HG03460 (cell line): ENCODE measurements around the gene PSMD4.
"Not testable (repeated sequence)": the region's sequence is repeated elsewhere in the genome, so short reads cannot be mapped to it uniquely, and the experiment has no call there.

ENCODE experiments used
- ATAC-seq: cut with Tn5 transposase; IDR thresholded peaks from one replicate; pipeline ENCODE4 v1.9.1; 2021; ENCODE audit not compliant: unreplicated experiment

Gene PSMD4

DNA sequence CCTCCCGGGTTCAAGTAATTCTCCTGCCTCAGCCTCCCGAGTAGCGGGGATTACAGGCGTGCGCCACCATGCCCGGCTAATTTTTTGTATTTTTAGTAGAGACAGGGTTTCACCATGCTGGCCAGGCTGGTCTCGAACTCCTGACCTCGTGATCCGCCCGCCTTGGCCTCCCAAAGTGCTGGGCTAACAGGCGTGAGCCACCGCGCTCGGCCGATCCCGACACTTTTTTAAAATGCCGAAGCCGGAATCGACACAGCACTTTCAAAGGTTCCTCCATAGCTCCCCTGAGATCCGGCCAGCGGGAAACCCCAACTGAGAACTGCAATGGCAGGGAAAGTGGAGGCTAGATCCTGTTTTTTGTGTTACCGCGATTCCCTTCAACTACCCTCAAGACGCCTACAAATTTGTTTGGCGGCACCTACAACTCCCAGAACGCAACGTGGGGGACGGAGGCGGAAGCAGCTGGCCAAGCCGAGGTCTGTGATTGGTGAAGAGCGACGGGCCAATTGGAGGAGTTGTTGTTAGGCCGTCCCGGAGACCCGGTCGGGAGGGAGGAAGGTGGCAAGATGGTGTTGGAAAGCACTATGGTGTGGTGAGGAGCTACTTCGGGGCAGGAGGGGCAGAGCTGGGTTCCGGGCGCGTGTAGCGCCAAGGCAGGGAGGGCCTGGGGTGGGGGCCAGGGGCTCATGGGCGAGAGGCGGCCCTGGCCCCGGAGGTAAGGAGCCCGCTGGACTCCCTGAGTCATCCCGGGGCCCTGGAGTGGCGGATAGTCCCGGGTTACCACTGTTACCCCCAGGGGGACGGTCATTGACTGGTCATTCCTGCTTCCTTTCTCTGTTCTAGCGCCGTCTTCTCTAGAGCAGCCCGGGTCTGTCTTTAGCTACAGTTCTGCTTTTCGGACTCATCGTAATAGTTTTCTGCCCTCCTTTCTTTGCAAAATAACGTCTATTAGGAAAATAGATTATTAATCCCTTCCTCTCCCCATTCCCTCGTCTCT lies at the start of gene PSMD4:
Gene PSMD4, plus strand, starts transcription at position 518 of the 997 bp plus-strand sequence. Its CDS starts 49 bp downstream, at position 567.
- peak; percentile 92 for ATAC-seq

DNA sequence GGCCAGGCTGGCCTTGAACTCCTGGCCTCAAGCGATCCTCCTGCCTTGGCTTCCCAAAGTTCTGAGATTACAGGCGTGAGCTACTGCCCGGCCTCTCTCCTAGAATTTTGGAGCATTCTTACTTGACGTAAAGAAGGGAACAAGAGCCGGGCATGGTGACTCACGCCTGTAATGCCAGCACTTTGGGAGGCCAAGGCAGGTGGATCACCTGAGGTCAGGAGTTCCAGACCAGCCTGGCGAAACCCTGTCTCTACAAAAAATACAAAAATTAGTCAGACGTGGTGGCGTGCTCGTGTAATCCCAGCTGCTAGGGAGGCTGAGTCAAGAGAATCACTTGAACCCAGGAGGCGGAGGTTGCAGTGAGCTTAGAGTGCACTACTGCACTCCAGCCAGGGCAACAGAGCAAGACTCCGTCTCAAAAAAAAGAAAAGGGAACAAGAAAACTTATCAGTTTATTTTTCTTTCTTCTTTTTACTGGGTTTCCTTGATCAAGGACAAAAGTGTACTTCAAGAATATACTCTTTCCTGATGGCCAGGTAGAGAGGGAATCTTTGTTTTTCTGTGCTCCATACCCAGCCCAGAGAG lies 49.1 kb upstream of the PSMD4 start:
- ATAC-seq: not testable (repeated sequence)

DNA sequence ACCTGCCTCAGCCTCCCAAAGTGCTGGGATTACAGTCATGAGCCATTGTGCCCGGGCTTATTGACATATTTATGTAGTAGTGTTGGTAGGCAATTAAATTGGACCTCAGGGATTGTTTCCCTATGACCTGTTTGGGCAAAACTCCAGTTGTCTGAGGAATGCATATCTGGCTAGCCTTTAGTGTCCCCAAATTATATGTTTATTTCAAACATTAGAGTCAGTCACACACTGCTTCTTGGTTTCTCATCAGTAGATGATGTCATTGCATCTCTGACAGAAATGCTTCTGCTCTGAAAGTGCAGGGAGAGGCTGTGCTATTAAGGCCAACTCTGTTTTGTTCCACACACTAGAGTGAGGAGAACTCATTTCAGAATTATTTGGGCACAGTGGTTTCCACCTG lies 43.7 kb upstream of the PSMD4 start:
- no peak for ATAC-seq

DNA sequence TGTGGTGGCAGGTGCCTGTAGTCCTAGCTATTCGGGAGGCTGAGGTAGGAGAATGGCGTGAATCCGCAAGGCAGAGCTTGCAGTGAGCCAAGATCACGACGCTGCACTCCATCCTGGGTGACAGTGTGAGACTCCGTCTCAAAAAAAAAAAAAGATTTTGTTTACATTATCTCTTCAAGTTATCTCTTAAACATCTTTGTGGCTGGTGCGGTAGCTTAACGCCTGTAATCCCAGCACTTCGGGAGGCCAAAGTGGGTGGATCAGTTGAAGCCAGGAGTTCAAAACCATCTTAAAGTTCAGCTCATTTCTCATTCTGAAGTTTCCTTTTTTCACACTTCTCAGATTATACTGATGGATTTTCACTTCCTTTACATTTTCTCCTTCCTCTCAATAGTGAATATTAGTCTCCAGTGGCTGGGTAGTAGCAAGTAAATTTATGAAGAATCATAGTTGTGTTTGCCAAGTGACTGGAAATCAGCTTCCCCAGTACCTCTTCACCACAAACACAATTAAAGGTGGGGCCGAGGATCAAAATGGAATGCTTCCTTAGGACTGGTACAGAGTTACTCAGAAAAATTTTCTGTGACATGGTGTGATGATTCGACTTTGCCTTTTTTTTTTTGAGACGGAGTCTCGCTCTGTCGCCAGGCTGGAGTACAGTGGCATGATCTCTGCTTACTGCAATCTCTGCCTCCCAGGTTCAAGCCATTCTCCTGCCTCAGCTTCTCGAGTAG lies 42.4 kb upstream of the PSMD4 start:
- ATAC-seq: no peak

DNA sequence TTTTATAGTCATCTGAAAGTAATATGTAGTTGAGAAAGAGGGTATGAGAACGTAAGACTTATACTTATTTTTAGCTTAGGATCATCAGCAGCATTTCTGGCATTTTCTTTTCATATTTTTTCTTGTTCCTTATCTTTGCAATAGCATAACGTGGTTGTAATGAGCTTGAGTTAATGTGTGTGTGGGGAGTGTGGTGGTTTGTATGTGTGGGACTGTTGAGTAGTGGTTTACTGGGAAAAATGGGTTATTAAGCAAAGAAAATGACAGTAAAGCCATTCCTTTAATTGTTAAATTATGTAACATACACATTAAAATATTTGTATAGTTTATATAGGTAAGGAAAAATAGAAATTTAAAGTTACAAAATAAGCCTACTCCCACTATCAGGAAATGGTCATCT lies 41.0 kb upstream of the PSMD4 start:
- ATAC-seq: no peak

DNA sequence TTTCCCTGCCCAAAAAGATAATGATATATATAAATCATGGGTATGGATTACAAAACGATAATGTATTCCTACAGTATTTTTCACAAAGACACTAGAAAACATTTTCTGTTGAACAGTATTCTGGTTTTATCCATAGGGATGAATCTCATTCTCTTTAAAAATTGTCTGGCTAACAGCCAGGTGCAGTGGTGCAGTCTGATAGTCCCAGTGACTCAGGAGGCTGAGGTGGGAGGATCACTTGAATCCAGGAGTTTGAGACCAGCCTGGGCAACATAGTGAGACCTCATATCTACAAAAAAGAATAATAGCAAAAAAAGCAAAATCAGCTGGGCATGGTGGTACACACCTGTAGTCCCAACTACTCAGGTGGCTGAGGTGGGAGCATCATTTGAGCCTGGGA lies 32.9 kb upstream of the PSMD4 start:
- ATAC-seq: no peak

DNA sequence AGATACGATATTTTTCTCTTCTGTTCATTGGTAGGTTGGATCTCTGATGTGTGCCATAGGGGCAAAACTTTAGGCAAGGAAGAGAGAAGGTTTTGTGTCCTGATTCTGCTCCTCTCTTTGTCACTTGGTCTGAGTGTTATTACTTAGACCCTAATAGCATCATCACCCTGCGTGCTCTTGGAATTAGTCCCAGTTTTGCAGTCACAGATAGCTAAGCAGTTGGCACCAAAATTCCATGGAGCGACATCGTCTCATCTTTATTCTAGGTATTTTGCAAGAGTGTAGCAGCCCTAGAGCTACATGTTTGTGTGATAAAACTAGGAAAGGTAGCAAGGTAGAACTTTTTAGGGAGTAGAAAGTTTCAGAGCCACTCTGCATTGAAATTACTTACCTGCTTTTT lies 32.4 kb upstream of the PSMD4 start:
- ATAC-seq: no peak

DNA sequence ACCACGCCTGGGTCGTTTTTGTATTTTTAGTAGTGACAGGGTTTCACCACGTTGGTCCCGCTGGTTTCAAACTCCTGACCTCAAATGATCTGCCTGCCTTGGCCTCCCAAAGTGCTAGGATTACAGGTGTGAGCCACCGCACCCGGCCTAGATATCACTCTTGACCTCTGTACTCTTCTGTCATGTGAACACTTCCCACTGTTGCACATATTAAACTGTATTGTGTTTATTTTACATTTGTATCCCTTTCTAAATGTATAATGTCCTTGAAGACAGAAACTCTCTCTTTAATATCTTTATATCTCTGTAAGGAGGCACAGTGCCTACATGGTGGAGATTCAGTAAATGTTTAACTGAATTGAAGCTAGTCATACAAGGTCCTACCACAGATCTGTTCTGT lies 19.3 kb upstream of the PSMD4 start:
- ATAC-seq: no peak

DNA sequence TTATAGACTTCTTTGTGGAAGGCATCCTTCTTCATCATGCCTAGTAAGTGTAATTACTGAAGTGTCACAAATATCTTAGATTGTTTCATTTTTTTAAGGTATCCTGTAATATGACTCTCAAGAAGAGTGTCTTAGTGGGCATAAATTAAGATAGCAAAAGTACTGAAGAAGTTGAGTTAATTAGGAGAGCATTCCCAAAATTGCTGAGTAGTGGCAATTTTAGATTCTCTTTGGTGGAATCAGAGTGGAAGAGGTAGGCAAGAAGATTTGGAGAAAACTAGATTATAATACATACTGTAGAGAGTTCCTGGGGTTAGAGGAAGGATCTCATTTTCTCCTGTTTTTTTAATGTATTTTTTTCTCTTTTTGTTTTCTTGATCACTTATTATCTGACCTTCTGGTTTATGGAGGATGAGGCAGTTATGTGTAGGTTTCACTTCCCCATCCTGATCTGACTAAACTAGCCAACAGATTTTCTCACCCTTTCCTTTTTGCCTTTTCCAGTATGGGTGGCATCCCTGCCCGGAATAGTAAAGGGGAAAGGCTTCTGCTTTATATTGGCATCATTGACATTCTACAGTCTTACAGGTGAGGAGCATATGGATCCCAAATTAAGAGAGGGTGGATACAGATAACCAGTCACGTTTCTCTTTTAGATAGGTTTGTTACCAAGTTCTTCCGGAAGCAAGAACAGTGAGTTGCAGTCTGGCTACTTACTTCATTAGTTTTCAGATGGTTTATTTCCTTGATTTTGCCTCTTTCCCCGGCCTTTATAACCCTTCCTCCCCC lies 16.7 kb upstream of the PSMD4 start:
- ATAC-seq: peak; percentile 54

DNA sequence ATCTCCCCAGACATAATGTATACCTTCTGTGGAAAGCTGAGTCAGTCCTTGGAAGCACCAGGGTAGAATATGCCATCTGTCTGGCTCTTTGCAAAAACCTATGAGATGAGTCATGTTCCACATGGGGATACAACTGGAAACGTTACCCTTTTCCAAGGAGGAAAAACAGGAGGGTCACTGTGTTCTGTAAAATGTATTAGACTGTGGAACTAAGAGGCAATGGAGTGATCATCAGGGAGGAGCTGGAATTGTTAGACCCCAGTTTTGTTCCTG lies 16.1 kb upstream of the PSMD4 start:
- no peak for ATAC-seq

DNA sequence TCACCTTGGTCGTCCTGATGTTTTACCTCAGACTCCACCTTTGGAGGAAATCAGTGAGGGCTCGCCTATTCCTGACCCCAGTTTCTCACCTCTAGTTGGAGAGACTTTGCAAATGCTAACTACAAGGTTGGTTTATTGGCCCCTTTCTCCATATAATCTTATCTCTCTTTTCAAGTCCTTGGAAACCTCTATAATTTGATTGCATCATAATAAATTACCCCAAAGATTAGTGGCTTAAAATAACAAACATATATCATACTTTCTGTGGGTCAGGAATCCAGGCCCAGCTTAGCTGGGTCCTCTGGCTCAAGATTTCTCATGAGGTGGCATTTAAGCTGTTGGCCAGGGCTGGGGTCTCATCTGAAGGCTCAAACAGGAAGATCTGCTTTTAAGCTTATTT lies 12.1 kb upstream of the PSMD4 start:
- ATAC-seq: no peak

DNA sequence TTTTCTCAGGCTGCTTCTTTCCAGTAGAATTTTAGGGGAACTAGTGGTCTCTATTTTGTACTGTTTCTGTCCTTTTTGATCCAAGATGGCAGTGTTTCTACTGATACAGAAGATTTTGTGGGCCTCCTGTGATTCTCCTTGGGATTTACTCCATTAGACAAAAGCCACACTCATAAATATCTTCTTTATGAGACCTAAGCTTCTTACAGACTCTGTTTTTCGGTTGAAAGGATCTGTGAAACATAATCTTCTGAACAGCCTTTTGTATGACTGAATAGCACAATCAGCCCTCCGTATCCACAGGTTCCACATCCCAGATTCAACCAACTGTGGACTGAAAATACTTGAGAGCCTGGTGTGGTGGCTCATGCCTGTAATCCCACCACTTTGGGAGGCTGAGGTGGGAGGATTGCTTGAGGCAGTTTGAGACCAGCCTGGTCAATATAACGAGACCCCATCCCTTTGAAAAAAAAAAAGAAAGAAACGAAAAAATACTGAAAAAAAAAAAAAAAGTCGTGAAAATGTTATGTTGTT lies 10.8 kb upstream of the PSMD4 start:
- no peak for ATAC-seq

DNA sequence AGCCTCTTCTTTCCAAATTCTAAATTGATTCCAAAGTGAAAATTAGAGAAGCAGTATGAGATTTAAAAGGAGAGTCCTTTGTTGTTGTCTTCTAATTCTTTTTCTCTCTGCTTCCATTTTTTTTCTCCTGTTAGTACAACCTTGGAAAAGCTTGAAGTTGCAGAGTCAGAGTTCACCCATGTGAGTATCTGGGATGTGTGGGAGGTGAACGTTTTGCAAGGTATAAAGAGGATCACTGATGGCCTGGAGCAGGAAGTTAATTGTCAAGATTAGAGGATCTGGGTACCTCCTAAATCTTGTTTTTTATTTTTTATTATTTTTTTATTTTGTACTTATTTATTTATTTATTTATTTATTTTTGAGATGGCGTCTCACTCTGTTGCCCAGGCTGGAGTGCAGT lies 7.7 kb upstream of the PSMD4 start:
- no peak for ATAC-seq

DNA sequence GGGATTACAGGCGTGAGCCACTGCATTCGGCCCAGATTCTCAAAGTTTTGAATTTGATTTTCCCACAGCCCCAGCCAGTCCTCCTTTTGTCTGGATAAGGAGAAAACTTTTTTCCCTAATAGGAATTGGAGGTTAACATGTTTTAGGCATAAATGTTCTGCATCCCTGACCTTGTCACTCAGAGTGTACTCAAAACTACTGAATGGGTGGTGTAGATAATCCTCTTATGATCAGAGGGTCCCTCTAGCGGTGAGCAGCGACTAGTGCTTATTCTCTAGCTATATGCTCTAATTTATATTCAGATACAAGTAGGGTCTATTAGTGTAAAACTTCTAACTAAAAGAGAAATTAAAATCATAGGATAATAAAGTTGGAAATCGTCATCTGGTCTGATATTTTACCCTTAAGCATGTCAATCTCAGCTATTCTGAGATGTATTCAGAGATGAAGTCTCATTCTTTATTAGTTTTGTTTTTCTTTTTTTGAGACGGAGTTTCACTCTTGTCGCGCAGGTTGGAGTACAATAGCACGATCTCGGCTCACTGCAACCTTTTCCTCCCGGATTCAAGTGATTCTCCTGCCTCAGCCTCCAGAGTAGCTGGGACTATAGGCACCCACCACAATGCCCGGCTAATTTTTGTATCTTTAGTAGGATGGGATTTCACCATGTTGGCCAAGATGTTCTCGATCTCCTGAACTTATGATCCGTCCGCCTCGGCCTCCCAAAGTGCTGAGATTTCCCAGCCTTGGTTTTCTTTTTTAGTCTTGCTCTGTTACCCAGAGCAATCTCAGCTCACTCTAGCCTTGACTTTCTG lies 2.7 kb upstream of the PSMD4 start:
- ATAC-seq: no peak

DNA sequence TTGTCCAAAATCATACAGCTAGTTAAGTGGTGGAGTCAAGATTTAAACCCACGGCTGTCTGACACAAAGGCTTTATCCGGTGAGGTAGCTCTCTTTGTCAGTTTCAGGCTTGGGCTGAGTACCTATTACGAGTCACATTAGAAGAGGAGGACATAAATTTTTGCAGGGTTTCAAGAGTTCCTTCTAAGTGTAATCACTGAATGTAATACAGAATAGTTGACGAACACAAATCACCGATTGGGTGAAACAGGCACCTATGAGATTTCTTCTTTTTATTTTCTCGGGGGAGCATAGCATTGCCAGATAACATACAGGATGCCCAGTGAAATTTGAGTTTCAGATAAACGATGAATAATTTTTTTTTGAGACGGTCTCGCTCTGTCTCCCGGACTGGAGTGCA lies 847 bp downstream of the PSMD4 start:
- ATAC-seq: no peak

DNA sequence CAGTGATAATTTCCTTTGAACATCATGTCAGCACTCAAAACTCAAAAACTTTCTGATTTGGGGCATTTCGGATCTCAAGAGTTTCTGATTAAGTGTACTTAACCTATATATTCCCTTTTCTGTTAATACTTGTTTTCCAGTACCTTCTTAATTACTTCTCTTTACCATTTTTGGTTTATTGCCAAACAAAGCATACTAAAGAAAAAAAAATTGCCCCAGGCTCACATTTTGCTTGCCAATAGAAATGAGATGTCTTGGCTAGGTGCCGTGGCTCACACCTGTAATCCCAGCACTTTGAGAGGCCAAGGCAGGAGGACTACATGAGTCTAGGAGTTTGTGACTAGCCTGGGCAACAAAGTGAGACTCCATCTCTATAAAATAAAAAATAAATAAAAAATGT lies 4.8 kb downstream of the PSMD4 start:
- no peak for ATAC-seq

DNA sequence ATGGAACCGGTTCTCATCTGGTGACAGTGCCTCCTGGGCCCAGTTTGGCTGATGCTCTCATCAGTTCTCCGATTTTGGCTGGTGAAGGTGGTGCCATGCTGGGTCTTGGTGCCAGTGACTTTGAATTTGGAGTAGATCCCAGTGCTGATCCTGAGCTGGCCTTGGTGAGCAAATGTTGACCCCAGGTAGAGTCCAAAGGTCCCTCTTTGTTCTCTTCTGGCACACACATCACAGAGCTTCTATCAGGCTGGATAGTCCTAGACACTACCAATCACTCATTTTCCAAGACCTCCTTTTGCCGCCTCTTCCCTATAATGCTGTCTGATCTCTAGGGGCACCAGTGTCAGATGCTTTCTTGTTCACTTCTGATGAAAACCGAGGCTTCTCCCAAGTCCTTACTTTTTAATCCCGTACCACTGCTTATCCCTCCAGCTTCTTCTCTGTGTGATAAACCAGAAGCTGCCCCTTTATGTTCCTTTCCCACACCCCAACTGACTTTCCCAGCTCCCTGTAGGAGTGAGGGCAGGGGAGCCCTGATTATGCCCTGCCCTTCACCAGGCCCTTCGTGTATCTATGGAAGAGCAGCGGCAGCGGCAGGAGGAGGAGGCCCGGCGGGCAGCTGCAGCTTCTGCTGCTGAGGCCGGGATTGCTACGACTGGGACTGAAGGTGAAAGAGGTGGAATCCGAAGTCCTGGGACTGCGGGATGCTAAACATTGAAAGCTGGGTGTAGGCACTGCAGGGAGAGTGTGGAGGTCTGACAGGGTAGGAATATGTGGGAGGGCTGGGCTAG lies 11.1 kb downstream of the PSMD4 start:
- no peak for ATAC-seq

DNA sequence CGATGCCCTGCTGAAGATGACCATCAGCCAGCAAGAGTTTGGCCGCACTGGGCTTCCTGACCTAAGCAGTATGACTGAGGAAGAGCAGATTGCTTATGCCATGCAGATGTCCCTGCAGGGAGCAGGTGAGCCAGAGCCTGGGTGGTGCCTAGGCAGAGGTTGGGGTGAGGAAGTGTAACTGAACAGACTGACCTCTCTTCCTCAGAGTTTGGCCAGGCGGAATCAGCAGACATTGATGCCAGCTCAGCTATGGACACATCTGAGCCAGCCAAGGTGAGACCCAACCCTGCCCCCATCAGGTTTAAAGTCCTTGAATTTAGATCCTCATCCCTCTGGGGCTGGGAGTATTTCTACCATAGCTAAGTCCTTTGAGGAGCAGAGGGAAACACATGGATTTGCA lies 11.8 kb downstream of the PSMD4 start:
- no peak for ATAC-seq

DNA sequence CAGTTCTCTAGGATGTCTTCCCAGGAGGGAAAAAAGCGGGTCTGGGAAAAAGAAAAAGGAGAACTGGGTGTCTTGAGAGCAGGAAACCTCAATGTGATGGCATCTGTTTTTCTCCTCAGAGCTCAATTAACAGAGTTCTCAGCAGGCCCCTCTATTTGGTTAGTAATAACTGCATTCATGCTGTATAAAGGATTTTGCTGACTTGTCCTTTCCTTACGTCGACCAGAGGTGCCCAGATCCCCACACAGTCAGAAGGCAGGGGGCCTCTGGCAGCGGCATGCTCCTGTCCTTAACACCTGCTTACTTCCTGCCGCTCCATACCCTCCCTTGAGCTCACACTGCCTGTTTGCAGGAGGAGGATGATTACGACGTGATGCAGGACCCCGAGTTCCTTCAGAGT lies 12.3 kb downstream of the PSMD4 start:
- no peak for ATAC-seq
